Neural progenitor cell (in vitro differentiated cells): ENCODE measurements around the gene MCRIP1. TPM values are rescaled to one million over a fixed set of nuclear protein-coding genes. Genes with fewer than 3 reads are reported as not detected.
A peak's percentile ranks its signal among the peaks of the same experiment; 100 is the strongest.

Experiments used
- DNase-seq: peaks from one replicate; pipeline ENCODE4 v3.0.0-alpha.2; 2016; ENCODE audit warnings: low spot score
- H2AFZ ChIP-seq: fragments of 200-600 bp; sonication (generic); replicated peaks from 2 replicates; pipeline ENCODE4 v1.6.1; 2016; ENCODE audit warnings: antibody characterized with exemption
- H3F3A ChIP-seq: fragments of 200-600 bp; sonication (generic); 2 replicates; pipeline ENCODE4 v1.6.1; 2016; ENCODE audit warnings: antibody characterized with exemption, low read depth
- H3K27ac ChIP-seq: fragments of 200-600 bp; sonication (generic); 2 replicates; pipeline ENCODE4 v1.5.1; 2016; ENCODE audit warnings: mild to moderate bottlenecking
- H3K27me3 ChIP-seq: fragments of 200-600 bp; sonication (generic); 2 replicates; pipeline ENCODE4 v1.6.1; 2016; ENCODE audit warnings: mild to moderate bottlenecking, moderate library complexity
- H3K36me3 ChIP-seq: fragments of 200-600 bp; sonication (generic); 2 replicates; pipeline ENCODE4 v1.5.1; 2016
- H3K4me1 ChIP-seq: fragments of 200-600 bp; sonication (generic); 2 replicates; pipeline ENCODE4 v1.6.1; 2016; ENCODE audit warnings: mixed run types
- H3K4me2 ChIP-seq: fragments of 200-600 bp; sonication (generic); 2 replicates; pipeline ENCODE4 v1.6.1; 2016
- H3K4me3 ChIP-seq: fragments of 200-600 bp; sonication (generic); 2 replicates; pipeline ENCODE4 v1.5.1; 2016
- H3K79me2 ChIP-seq: fragments of 200-600 bp; sonication (generic); 2 replicates; pipeline ENCODE4 v1.6.1; 2016; ENCODE audit warnings: low read depth
- H3K9ac ChIP-seq: fragments of 200-600 bp; sonication (generic); 2 replicates; pipeline ENCODE4 v1.6.1; 2016
- H3K9me3 ChIP-seq: fragments of 200-600 bp; sonication (generic); 2 replicates; pipeline ENCODE4 v1.5.1; 2016; ENCODE audit warnings: low read depth
- H4K20me1 ChIP-seq: fragments of 200-600 bp; sonication (generic); 2 replicates; pipeline ENCODE4 v1.6.1; 2016; ENCODE audit warnings: low read depth
- H3K27ac Mint-ChIP-seq: 3 replicates; pipeline ENCODE4 v1.8.0; 2021; ENCODE audit warnings: mixed read lengths
- H3K27me3 Mint-ChIP-seq: 2 replicates; pipeline ENCODE4 v1.8.0; 2022; ENCODE audit warnings: low read depth, mild to moderate bottlenecking, inconsistent platforms, moderate library complexity, mixed read lengths; ENCODE audit not compliant: insufficient read depth
- H3K36me3 Mint-ChIP-seq: 3 replicates; pipeline ENCODE4 v1.8.0; 2021; ENCODE audit warnings: mixed read lengths
- H3K4me1 Mint-ChIP-seq: 3 replicates; pipeline ENCODE4 v1.8.0; 2021; ENCODE audit warnings: mixed read lengths
- H3K4me3 Mint-ChIP-seq: 3 replicates; pipeline ENCODE4 v1.8.0; 2021; ENCODE audit warnings: mild to moderate bottlenecking, moderate library complexity, mixed read lengths
- H3K9me3 Mint-ChIP-seq: 3 replicates; pipeline ENCODE4 v1.8.0; 2020; ENCODE audit warnings: mixed read lengths
- EZH2 ChIP-seq: fragments of 200-600 bp; sonication (generic); IDR thresholded peaks from 2 replicates; pipeline ENCODE4 v1.6.1; 2017; ENCODE audit warnings: antibody characterized with exemption, mild to moderate bottlenecking, moderate library complexity
- EZH2phosphoT487 ChIP-seq: fragments of 200-600 bp; sonication (generic); IDR thresholded peaks from 2 replicates; pipeline ENCODE4 v1.6.1; 2017; ENCODE audit warnings: antibody characterized with exemption
- total RNA-seq: library from RNA; depleted of rRNA; stranded (reverse); fragments of >200 nt; gene quantifications from 2 replicates; pipeline ENCODE4 v1.2.3, GENCODE V29; 2015; ENCODE audit warnings: low replicate concordance
- TF ChIP-seq, protein P1 (sequence below): fragments of 200-600 bp; sonication (generic); IDR thresholded peaks from 2 replicates; pipeline ENCODE4 v1.5.1; 2017; ENCODE audit warnings: antibody characterized with exemption, mild to moderate bottlenecking

The MCRIP1 gene
- total RNA-seq, 1 donor from 2014 or later, result 45.6 TPM

DNA sequence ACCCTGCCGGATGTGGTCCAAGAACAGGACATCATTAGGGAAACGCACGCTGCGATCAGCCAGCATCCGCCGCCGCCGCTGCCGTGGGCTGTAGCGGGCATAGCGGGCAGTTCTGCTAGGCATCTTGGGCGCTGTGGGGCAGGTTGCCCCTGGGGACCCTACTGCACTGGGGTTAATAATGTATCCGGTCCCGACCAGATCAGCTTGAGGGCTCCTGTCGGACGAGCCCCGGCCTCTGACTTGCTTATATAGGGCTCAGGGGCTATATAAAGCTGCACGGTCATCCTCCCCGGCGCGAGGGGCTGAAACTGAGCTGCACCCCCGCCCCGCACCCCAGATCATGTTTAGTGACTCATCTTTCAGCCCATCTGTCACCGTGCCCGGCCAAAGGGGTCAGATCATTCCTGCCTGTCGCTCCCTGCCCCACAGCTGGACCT lies 1.8 kb upstream of the MCRIP1 start, which contains the start of gene PPP1R27:
PPP1R27 (minus strand) TSS at position 220 of the 437 bp plus-strand sequence; CDS start at position 123, 97 bp downstream.
- peak within 1 kb of the TSS; percentile 93 for H3K4me2 ChIP-seq
- H3K79me2 ChIP-seq, result peaks cover 48% of the 10 kb centered on the region
- H3F3A ChIP-seq, result peaks cover 16% of the 10 kb centered on the region
- peaks cover 13% of the 10 kb centered on the region for H4K20me1 ChIP-seq
- H3K36me3 Mint-ChIP-seq, result no peaks in the 10 kb centered on the region
- H3K4me3 Mint-ChIP-seq, result peak within 1 kb of the TSS; percentile 94
- H3K27me3 Mint-ChIP-seq, result peaks cover 4% of the 10 kb centered on the region
- TF ChIP-seq, protein P1, sequence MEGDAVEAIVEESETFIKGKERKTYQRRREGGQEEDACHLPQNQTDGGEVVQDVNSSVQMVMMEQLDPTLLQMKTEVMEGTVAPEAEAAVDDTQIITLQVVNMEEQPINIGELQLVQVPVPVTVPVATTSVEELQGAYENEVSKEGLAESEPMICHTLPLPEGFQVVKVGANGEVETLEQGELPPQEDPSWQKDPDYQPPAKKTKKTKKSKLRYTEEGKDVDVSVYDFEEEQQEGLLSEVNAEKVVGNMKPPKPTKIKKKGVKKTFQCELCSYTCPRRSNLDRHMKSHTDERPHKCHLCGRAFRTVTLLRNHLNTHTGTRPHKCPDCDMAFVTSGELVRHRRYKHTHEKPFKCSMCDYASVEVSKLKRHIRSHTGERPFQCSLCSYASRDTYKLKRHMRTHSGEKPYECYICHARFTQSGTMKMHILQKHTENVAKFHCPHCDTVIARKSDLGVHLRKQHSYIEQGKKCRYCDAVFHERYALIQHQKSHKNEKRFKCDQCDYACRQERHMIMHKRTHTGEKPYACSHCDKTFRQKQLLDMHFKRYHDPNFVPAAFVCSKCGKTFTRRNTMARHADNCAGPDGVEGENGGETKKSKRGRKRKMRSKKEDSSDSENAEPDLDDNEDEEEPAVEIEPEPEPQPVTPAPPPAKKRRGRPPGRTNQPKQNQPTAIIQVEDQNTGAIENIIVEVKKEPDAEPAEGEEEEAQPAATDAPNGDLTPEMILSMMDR, result no peak
- TF ChIP-seq EZH2phosphoT487 (no peak), EZH2 (no peak)
- H3K9ac ChIP-seq, result peak within 1 kb of the TSS; percentile 84
- no peak for DNase-seq
- H3K27ac Mint-ChIP-seq, result peak within 1 kb of the TSS; percentile 50
- peak within 1 kb of the TSS; percentile 73 for H3K27ac ChIP-seq
- H3K4me3 ChIP-seq, result peak within 1 kb of the TSS; percentile 69
- H3K9me3 ChIP-seq, result no peaks in the 10 kb centered on the region
- no peak within 1 kb of the TSS for H2AFZ ChIP-seq
- no peaks in the 10 kb centered on the region for H3K27me3 ChIP-seq
- H3K4me1 ChIP-seq, result peaks cover 12% of the 10 kb centered on the region
- no peaks in the 10 kb centered on the region for H3K9me3 Mint-ChIP-seq
- H3K36me3 ChIP-seq, result no peaks in the 10 kb centered on the region
- peaks cover 13% of the 10 kb centered on the region for H3K4me1 Mint-ChIP-seq

DNA sequence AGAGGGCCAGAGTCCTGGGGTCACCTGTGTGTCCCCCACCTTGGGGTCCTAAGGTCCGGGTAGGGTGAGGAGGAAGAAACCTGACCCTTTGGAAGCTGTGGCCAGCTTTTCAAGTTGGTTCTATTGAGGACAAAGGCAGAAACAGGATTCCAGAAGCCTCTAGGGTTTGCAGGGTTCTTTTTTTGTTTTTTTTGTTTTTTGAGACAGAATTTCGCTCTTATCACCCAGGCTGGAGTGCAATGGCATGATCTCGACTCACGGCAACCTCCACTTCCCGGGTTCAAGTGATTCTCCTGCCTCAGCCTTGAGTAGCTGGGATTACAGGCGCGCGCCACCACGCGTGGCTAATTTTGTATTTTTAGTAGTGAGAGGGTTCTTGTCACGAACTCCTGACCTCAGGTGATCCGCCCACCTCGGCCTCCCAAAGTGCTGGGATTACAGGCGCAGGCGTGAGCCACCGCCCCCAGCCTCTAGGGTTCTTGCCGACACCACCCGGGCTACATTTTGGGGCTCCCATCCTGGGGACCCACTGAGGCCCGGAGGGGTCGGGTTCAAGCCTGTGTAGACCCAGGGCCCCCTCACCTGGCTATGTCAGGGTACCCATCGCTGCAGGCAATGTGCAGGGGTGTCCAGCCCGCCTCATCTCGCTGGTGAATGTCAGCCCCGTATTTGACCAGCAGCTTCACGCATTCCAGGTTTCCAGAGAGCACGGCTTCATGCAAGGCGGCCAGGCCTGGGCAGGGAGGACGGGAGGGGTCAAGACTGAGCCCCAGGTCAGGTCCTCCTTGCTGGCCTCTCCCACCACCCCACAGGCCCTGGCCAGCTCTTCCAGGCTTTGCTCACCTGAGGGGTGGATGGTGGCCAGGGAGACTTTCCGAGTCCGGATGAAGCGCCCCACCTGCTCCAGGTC lies 1.1 kb upstream of the MCRIP1 start:
- Histone ChIP-seq H3K9ac (peak overlapping the region; percentile 84), H3K9me3 (no peaks in the 10 kb centered on the region), H3K4me1 (peaks cover 12% of the 10 kb centered on the region), H3K4me3 (peak overlapping the region; percentile 69), H3K36me3 (no peaks in the 10 kb centered on the region), H3K27ac (peak overlapping the region; percentile 73), H3K4me2 (peak overlapping the region; percentile 93), H2AFZ (peak overlapping the region; percentile 34), H3K27me3 (no peaks in the 10 kb centered on the region), H4K20me1 (peaks cover 13% of the 10 kb centered on the region), H3K79me2 (peaks cover 54% of the 10 kb centered on the region), H3F3A (peaks cover 16% of the 10 kb centered on the region)
- DNase-seq, result no peak
- no peak for TF ChIP-seq EZH2
- TF ChIP-seq, protein P1, result no peak
- TF ChIP-seq EZH2phosphoT487, result no peak
- Mint-ChIP-seq H3K4me3 (peak overlapping the region; percentile 94), H3K4me1 (peaks cover 19% of the 10 kb centered on the region), H3K27me3 (peaks cover 5% of the 10 kb centered on the region), H3K36me3 (no peaks in the 10 kb centered on the region), H3K27ac (peak overlapping the region; percentile 86), H3K9me3 (no peaks in the 10 kb centered on the region)

DNA sequence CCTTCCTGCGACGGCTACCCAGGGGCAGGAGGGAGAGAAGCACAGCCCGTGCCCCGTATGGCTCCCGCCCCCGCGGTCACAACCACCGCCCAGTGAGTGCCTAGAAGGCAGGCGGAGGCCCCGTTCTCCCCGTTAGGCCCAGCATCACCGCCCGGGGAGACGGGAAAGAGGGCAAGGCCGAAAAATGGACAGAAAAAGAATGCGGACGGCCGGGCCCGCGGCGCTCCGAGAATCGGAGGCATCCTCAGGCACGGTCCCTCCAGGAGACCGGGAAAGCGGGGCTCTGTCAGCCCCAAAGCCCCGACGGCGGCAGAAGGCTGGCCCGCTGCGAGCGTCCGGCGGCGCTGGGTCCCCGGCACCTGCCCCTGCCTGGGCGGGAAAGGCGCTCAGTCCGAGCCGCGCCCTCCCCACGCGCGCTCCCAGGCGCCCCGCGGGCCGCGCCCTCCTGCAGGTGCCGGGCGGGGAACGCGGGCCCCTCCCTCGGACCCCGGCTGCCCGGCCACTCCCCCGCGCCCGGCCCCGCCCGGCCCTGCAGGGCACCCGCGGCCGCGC lies 407 bp downstream of the MCRIP1 start:
- peak overlapping the region; percentile 64 for H2AFZ ChIP-seq
- no peak for DNase-seq

More for the DNA sequence above, 407 bp downstream of the MCRIP1 start:
- H3K4me3 ChIP-seq, result peak overlapping the region; percentile 96
- H3K27ac ChIP-seq, result no peak overlapping the region
- H3K27me3 Mint-ChIP-seq, result peaks cover 5% of the 10 kb centered on the region
- H3K27me3 ChIP-seq, result no peaks in the 10 kb centered on the region
- no peaks in the 10 kb centered on the region for H3K9me3 ChIP-seq
- peaks cover 3% of the 10 kb centered on the region for H3K36me3 Mint-ChIP-seq
- peaks cover 13% of the 10 kb centered on the region for H4K20me1 ChIP-seq
- H3K9ac ChIP-seq, result peak overlapping the region; percentile 82
- peaks cover 12% of the 10 kb centered on the region for H3K4me1 ChIP-seq
- TF ChIP-seq, protein P1, result no peak
- TF ChIP-seq EZH2 (no peak), EZH2phosphoT487 (no peak)
- peak overlapping the region; percentile 94 for H3K4me3 Mint-ChIP-seq
- peak overlapping the region; percentile 100 for H3K4me2 ChIP-seq
- H3K9me3 Mint-ChIP-seq, result no peaks in the 10 kb centered on the region
- H3K4me1 Mint-ChIP-seq, result peaks cover 25% of the 10 kb centered on the region
- H3K27ac Mint-ChIP-seq, result peak overlapping the region; percentile 86
- H3K79me2 ChIP-seq, result peaks cover 54% of the 10 kb centered on the region
- H3K36me3 ChIP-seq, result no peaks in the 10 kb centered on the region
- peaks cover 11% of the 10 kb centered on the region for H3F3A ChIP-seq
